ENCODE measurements around the gene AKR1C2. TPM values are rescaled to one million over a fixed set of nuclear protein-coding genes. Genes with fewer than 3 reads are reported as not detected.

Gene AKR1C2
- total RNA-seq, 1 donor from 2014 or later = not detected

DNA sequence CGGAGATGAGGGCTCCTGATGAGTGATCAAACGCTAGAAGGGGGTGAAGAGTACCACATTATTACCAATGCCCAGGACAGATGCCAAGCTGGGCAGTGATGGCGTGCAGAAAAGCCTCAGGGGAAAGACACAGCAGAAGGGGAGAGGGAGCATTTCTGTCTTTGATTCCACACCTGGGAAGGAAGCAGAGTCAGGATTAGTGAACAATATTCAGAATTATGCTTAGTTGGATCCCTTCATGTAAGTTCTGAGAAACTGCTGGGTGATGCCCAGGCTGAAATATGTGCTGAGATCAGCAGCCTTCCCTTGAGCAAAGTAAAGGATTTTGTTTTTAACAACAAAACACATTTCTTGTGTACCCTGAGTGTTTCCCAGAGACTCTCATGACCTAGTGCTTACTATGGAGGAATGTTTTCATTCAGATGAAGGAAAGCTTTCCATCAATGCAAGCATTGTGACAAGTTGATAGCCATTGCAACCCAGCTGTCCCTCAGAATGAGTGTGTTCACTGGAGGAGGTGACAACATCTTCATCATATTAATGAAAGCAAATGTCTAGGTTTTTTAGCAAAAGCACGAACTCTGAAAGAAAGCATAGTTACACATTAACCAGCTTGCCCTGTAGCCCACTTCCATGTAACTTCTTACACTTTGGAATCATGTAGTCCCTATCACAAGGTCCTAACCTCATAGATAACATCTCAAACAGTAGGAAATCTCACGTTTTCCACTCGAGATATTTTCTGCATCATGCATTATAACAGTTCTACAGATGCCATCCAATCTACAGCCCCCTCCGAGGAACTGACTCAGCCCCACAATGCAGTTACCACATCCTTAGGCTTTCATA is 64.2 kb downstream of the AKR1C2 start:
- no peak overlapping the region for H3K27ac Mint-ChIP-seq
- H3K4me1 Mint-ChIP-seq = no peaks in the 10 kb centered on the region
- no peaks in the 10 kb centered on the region for H3K9me3 Mint-ChIP-seq
- CTCF ChIA-PET = no interaction called here
- intact Hi-C loops (cut with micrococcal nuclease) = no loop called here
- no peak for ATAC-seq (ENCODE audit: low read depth)
- no peak for TF ChIP-seq CTCF (IDR thresholded peaks at IDR 0.05)
- H3K27me3 Mint-ChIP-seq = peaks cover 2% of the 10 kb centered on the region
- DNase-seq = no peak
- H3K4me3 Mint-ChIP-seq = no peak overlapping the region
- no peaks in the 10 kb centered on the region for H3K36me3 Mint-ChIP-seq (ENCODE audit: low read depth)
- POLR2A ChIA-PET = no interaction called here

Other genes starting within 250 kb of the AKR1C2 start
- 0.98 and 1.1 TPM in 2 replicates for gene AKR1E2, start 177.7 kb downstream of the AKR1C2 start, total RNA-seq
- not detected in 2 replicates for gene AKR1C1, start 40.4 kb downstream of the AKR1C2 start, total RNA-seq
- gene AKR1C3, start 90.6 kb upstream of the AKR1C2 start, total RNA-seq = not detected in 2 replicates
- not detected in 2 replicates for gene AKR1C8, start 181.3 kb upstream of the AKR1C2 start, total RNA-seq
- not detected in 2 replicates for gene AKR1C4, start 193.0 kb upstream of the AKR1C2 start, total RNA-seq